Adrenal gland (tissue), 12 donors: ENCODE results near the gene SANBR. TPM values are rescaled to one million over a fixed set of nuclear protein-coding genes. Genes with fewer than 3 reads are reported as not detected.

Source experiments
- DNase-seq, 7 donors: peaks; one replicate each; pipeline ENCODE4 v3.0.0-alpha.2; 2019 to 2020
- H3K27ac ChIP-seq, 5 donors: fragments of 200-600 bp; sonication (generic) in 4 of 5; 1 replicate in 3 of 5; 2 replicates in 2 of 5; pipeline versions ENCODE4 v1.5.1 to v1.8.0; 2016 to 2020; ENCODE audit warnings: mild to moderate bottlenecking in 1 of 5
- H3K27me3 ChIP-seq: fragments of 200-600 bp; 2 replicates; pipeline ENCODE4 v1.8.0; 2021
- H3K36me3 ChIP-seq, 2 donors: fragments of 200-600 bp; replicated peaks in 1 of 2; 1 replicate in 1 of 2; 2 replicates in 1 of 2; pipeline versions ENCODE4 v1.5.1 to v1.8.0; 2018 to 2022
- H3K4me1 ChIP-seq, 2 donors: fragments of 200-600 bp; replicated peaks in 1 of 2; 1 replicate in 1 of 2; 2 replicates in 1 of 2; pipeline versions ENCODE4 v1.5.1 to v1.8.0; 2018 to 2021
- H3K4me3 ChIP-seq, 4 donors: fragments of 200-600 bp; sonication (generic) in 3 of 4; one replicate each; pipeline ENCODE4 v1.5.1; 2016 to 2018
- H3K9me3 ChIP-seq, 3 donors: fragments of 200-600 bp; sonication (generic) in 1 of 3; replicated peaks in 1 of 3; 1 replicate in 2 of 3; 2 replicates in 1 of 3; pipeline versions ENCODE4 v1.5.1 to v1.8.0; 2016 to 2021
- CTCF ChIP-seq, 6 experiments: fragments of 450-650 bp in 4 of 6; fragments of 200-600 bp in 2 of 6; sonication (generic) in 1 of 6; IDR thresholded peaks; 1 replicate in 5 of 6; 2 replicates in 1 of 6; pipeline versions ENCODE4 v1.5.1 to v1.8.0; 2016 to 2021; ENCODE audit warnings: antibody characterized with exemption in 6 of 6, mild to moderate bottlenecking in 2 of 6, moderate library complexity in 1 of 6
- POLR2A ChIP-seq, 2 donors: fragments of 450-650 bp; IDR thresholded peaks; one replicate each; pipeline ENCODE4 v1.6.1; 2017; ENCODE audit warnings: antibody characterized with exemption in 2 of 2, mild to moderate bottlenecking in 2 of 2, moderate library complexity in 1 of 2
- WGBS, 4 donors: extraction: QIAGEN DNeasy Blood & Tissue Kit in 2 of 4; methylation state at CpG; one replicate each; pipeline versions ENCODE4 v1.1.5 to v1.1.7; 2013 to 2017; 5-methylcytosine and 5-hydroxymethylcytosine counted together
- intact Hi-C, 2 donors: fragments of 100-400 bp; cut with DNase I; formaldehyde crosslinking; loops; one replicate each; pipeline versions ENCODE4 v1.14.1 to v1.15.0; 2022 to 2023
- polyA plus RNA-seq, 3 donors: library from polyadenylated mRNA; stranded (reverse); fragments of 200-250 nt in 2 of 3; fragments of 350-450 nt in 1 of 3; fragmentation: Illumina TruSeq in 1 of 3; extraction: RNeasy Lipid Tissue Mini Kit (QIAGEN cat#74804) in 1 of 3; gene quantifications; one replicate each; pipeline ENCODE4 v1.2.3, GENCODE V29; 2013 to 2014
- total RNA-seq, 9 donors: library from RNA; depleted of rRNA in 4 of 9; stranded (reverse); fragments of >200 nt in 4 of 9; fragments of 120-200 nt in 1 of 9; fragmentation: NEBNext Ultra II Directional in 1 of 9; extraction: Animal tissue kit (Norgen Biotek cat#: 25700) in 1 of 9; gene quantifications; one replicate each; pipeline versions ENCODE4 v1.1.0 to v1.2.4, GENCODE V29; 2013 to 2023
- donor health status: healthy with polysubstance abuse.
- donor health status: Bipolar disorder and iron deficiency.
- donor health status: DM: yes; HTN: yes; CAD: no.
- donor health status: DM: no; HTN: no; CAD: no.
- donor health status: DM: no; HTN: no; CAD: no.
- donor health status: DM: yes; HTN: yes; CAD: no.

SANBR gene
- total and polyA plus RNA-seq, 12 donors, result 1.2 to 7.4 (median 3.3) TPM

GRCh38 chr2:61017003-61017555, 48.6 kb upstream of the SANBR start:
- H3K36me3 ChIP-seq, result no peaks in the 10 kb centered on the region
- H3K4me1 ChIP-seq, result peaks cover 9 to 44% of the 10 kb centered on the region in 2 donors
- H3K27me3 ChIP-seq, result no peaks in the 10 kb centered on the region
- DNase-seq, result peak; percentile 63 to 82 (median 77)
- WGBS, 4 donors, result 0 to 1% (median 0%) methylated on average over 27 of the region's 27 CpGs
- H3K4me3 ChIP-seq, result peak overlapping the region; percentile 56 to 96 (median 85)
- H3K9me3 ChIP-seq, result peaks cover 0 to under 1% (median 0%) of the 10 kb centered on the region in 3 donors
- peak overlapping the region; percentile 27 to 90 (median 85) for H3K27ac ChIP-seq
- intact Hi-C loops, result no loop called here
- TF ChIP-seq POLR2A (IDR thresholded peaks at IDR 0.05), result peak; percentile 55 to 78
- no peak for TF ChIP-seq CTCF (IDR thresholded peaks at IDR 0.05)

GRCh38 chr2:61017556-61018317, 47.9 kb upstream of the SANBR start, which contains the start of the genes PEX13 and PUS10:
TSS of gene PEX13 (plus strand) at chr2:61017720. CDS start at chr2:61017760, 40 bp downstream.
TSS of gene PUS10 (minus strand) at chr2:61018255. CDS start at chr2:61011890, 6,365 bp downstream.
- TF ChIP-seq CTCF (IDR thresholded peaks at IDR 0.05) (no peak), POLR2A (IDR thresholded peaks at IDR 0.05) (peak in 1 of 2 donors; percentile 81)
- 0 to 1% (median 0%) methylated on average over 17 to 39 of the region's 39 CpGs for WGBS, 4 donors
- Histone ChIP-seq H3K4me3 (peak within 1 kb of the TSS; percentile 56 to 96 (median 85)), H3K27ac (peak within 1 kb of the TSS; percentile 27 to 90 (median 85)), H3K36me3 (no peaks in the 10 kb centered on the region), H3K27me3 (no peaks in the 10 kb centered on the region), H3K4me1 (peaks cover 9 to 40% of the 10 kb centered on the region in 2 donors), H3K9me3 (peaks cover 0 to 4% (median 0%) of the 10 kb centered on the region in 3 donors)
- peak; percentile 76 to 85 (median 78) for DNase-seq
- intact Hi-C loops, result no loop called here

- no peaks in the 10 kb centered on the region for H3K36me3 ChIP-seq
- intact Hi-C loops, result no loop called here
- no peaks in the 10 kb centered on the region for H3K27me3 ChIP-seq
- peaks cover 9 to 37% of the 10 kb centered on the region in 2 donors for H3K4me1 ChIP-seq
- no peak for TF ChIP-seq POLR2A (IDR thresholded peaks at IDR 0.05)
- TF ChIP-seq CTCF (IDR thresholded peaks at IDR 0.05), result no peak
- no peak for DNase-seq
- H3K4me3 ChIP-seq, result peak overlapping the region; percentile 56 to 96 (median 85)
- WGBS, 4 donors, result 0 to 1% (median 1%) methylated on average over 7 of the region's 7 CpGs
- H3K27ac ChIP-seq, result peak overlapping the region in 4 of 5 donors; percentile 67 to 90 (median 87)
- H3K9me3 ChIP-seq, result peaks cover 0 to 4% (median 0%) of the 10 kb centered on the region in 3 donors
Measured at GRCh38 chr2:61018318-61018755, 47.3 kb upstream of the SANBR start.

GRCh38 chr2:61018798-61019197, 46.9 kb upstream of the SANBR start:
- no peak for TF ChIP-seq CTCF (IDR thresholded peaks at IDR 0.05)
- TF ChIP-seq POLR2A (IDR thresholded peaks at IDR 0.05), result no peak
- peaks cover 0 to 4% (median 0%) of the 10 kb centered on the region in 3 donors for H3K9me3 ChIP-seq
- H3K27me3 ChIP-seq, result no peaks in the 10 kb centered on the region
- peak overlapping the region in 2 of 5 donors; percentile 67 to 85 for H3K27ac ChIP-seq
- WGBS, 4 donors, result 29 to 34% (median 31%) methylated on average over 6 of the region's 6 CpGs
- DNase-seq, result no peak
- peaks cover 9 to 37% of the 10 kb centered on the region in 2 donors for H3K4me1 ChIP-seq
- peak overlapping the region in 1 of 4 donors; percentile 95 for H3K4me3 ChIP-seq
- H3K36me3 ChIP-seq, result no peaks in the 10 kb centered on the region
- intact Hi-C loops, result no loop called here
